Testis (tissue), 3 donors: ENCODE data around the gene NFIB. TPM values are rescaled to one million over a fixed set of nuclear protein-coding genes. Genes with fewer than 3 reads are reported as not detected.

Experiments used
- DNase-seq: peaks from one replicate; pipeline ENCODE4 v3.0.0-alpha.2; 2019
- H3K27ac ChIP-seq, 2 donors: fragments of 200-600 bp; sonication (generic); one replicate each; pipeline ENCODE4 v1.5.1; 2019
- H3K27me3 ChIP-seq: fragments of 200-600 bp; sonication (generic); one replicate; pipeline ENCODE4 v1.5.1; 2019
- H3K36me3 ChIP-seq: fragments of 200-600 bp; sonication (generic); one replicate; pipeline ENCODE4 v1.5.1; 2017; ENCODE audit warnings: low read depth; ENCODE audit errors: missing control alignments
- H3K4me1 ChIP-seq: fragments of 200-600 bp; sonication (generic); one replicate; pipeline ENCODE4 v1.5.1; 2019
- H3K4me3 ChIP-seq, 2 donors: fragments of 200-600 bp; sonication (generic); one replicate each; pipeline ENCODE4 v1.5.1; 2017 to 2019
- H3K9me3 ChIP-seq: fragments of 200-600 bp; sonication (generic); one replicate; pipeline ENCODE4 v1.5.1; 2017
- POLR2A ChIP-seq: fragments of 450-650 bp; IDR thresholded peaks from one replicate; pipeline ENCODE4 v1.6.1; 2017; ENCODE audit warnings: antibody characterized with exemption, mild to moderate bottlenecking, moderate library complexity
- WGBS, 2 donors: methylation state at CpG; one replicate each; pipeline ENCODE4 v1.1.5; 2018; 5-methylcytosine and 5-hydroxymethylcytosine counted together
- intact Hi-C: fragments of 100-400 bp; cut with DNase I; formaldehyde crosslinking; loops from one replicate; pipeline ENCODE4 v1.15.1; 2023; ENCODE audit warnings: low total_unique reads
- polyA plus RNA-seq: library from polyadenylated mRNA; stranded (reverse); fragments of 350-450 nt; fragmentation: Illumina TruSeq; extraction: RNeasy Lipid Tissue Mini Kit (QIAGEN cat#74804); gene quantifications from one replicate; pipeline ENCODE4 v1.2.3, GENCODE V29; 2014; ENCODE audit warnings: low read depth, low replicate concordance; ENCODE audit not compliant: insufficient read depth
- total RNA-seq, 2 donors: library from RNA; depleted of rRNA; stranded (reverse); fragments of >200 nt; gene quantifications; one replicate each; pipeline ENCODE4 v1.2.3, GENCODE V29; 2016
- TF ChIP-seq, protein P1 (sequence below), 3 experiments: fragments of 450-650 bp in 2 of 3; fragments of 200-600 bp in 1 of 3; sonication (generic) in 1 of 3; IDR thresholded peaks; one replicate each; pipeline ENCODE4 v1.5.1; 2016 to 2019; ENCODE audit warnings: antibody characterized with exemption in 3 of 3, mild to moderate bottlenecking in 2 of 3, moderate library complexity in 1 of 3

The NFIB gene
- total and polyA plus RNA-seq, 3 donors from 2014 or later, result 8.4 to 34.7 (median 23.1) TPM

DNA sequence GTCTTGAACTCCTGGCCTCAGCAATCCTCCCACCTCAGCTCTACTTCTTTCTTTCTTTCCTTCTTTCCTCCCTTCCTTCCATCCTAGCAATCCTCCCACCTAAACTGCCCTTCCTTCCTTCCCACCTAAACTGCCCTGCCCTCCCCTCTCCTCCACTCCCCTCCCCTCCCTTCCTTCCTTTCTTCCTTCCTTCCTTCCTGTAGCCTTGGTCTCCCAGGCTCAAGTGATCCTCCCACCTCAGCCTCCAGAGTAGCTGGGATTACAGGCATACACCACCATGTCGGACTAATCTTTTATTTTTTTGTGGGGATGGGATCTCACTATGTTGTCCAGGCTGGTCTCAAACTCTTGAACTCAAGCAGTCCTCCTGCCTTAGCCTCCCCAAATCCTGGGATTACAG lies 65.8 kb downstream of the NFIB start:
- Histone ChIP-seq H3K27ac (no peak overlapping the region), H3K4me1 (peaks cover 3% of the 10 kb centered on the region), H3K27me3 (no peaks in the 10 kb centered on the region), H3K4me3 (no peak overlapping the region), H3K9me3 (no peaks in the 10 kb centered on the region), H3K36me3 (no peaks in the 10 kb centered on the region)
- intact Hi-C loops, result no loop called here
- WGBS, 2 donors, result 95 to 100% methylated on average over 1 of the region's 1 CpG
- TF ChIP-seq, protein P1, sequence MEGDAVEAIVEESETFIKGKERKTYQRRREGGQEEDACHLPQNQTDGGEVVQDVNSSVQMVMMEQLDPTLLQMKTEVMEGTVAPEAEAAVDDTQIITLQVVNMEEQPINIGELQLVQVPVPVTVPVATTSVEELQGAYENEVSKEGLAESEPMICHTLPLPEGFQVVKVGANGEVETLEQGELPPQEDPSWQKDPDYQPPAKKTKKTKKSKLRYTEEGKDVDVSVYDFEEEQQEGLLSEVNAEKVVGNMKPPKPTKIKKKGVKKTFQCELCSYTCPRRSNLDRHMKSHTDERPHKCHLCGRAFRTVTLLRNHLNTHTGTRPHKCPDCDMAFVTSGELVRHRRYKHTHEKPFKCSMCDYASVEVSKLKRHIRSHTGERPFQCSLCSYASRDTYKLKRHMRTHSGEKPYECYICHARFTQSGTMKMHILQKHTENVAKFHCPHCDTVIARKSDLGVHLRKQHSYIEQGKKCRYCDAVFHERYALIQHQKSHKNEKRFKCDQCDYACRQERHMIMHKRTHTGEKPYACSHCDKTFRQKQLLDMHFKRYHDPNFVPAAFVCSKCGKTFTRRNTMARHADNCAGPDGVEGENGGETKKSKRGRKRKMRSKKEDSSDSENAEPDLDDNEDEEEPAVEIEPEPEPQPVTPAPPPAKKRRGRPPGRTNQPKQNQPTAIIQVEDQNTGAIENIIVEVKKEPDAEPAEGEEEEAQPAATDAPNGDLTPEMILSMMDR (IDR thresholded peaks at IDR 0.05), result no peak
- no peak for TF ChIP-seq POLR2A
- no peak for DNase-seq

DNA sequence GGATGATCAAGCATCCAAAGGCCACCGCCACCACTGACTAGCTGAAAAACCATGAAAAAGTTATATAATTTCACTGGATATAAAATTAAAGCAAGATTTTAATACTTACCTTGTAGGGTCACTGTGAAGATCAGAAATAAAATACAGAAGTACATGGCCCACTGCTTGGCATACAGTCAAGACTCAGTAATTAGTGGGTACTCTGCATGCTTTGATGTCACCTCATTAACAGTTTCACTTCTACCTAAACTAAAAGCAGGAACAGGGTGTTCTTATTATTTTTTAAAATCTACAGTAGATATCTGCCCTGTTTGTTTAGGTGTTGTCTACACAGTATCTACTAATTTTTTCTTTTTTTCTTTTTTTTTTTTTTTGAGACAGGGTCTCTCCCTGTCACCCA lies 66.4 kb downstream of the NFIB start:
- Histone ChIP-seq H3K36me3 (no peaks in the 10 kb centered on the region), H3K27me3 (no peaks in the 10 kb centered on the region), H3K9me3 (no peaks in the 10 kb centered on the region), H3K4me1 (peaks cover 3% of the 10 kb centered on the region), H3K27ac (no peak overlapping the region), H3K4me3 (no peak overlapping the region)
- TF ChIP-seq, protein P1 (IDR thresholded peaks at IDR 0.05), result no peak
- no peak for TF ChIP-seq POLR2A
- DNase-seq, result no peak
- 100% methylated on average over 1 of the region's 1 CpG for WGBS, 2 donors
- intact Hi-C loops, result no loop called here

DNA sequence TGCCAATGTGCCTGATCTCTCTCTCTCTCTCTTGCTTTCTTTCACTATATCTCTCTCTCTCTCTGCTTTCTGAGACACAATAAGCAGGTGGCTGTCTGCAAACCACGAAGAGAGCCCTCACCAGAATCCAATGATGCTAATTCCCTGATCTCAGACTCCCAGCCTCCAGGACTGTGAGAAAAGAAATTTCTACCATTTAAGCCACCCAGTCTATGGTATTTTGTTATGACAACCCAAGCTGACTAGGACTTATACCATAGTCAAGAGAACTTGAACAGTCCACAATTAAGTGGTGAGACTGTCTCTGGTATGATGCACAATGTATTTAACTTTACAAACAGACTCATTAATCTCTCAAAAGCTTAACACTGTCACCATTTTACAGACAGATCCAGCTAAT lies 67.0 kb downstream of the NFIB start:
- no peaks in the 10 kb centered on the region for H3K9me3 ChIP-seq
- H3K4me3 ChIP-seq, result no peak overlapping the region
- TF ChIP-seq, protein P1 (IDR thresholded peaks at IDR 0.05), result no peak
- no peak for TF ChIP-seq POLR2A
- peaks cover 2% of the 10 kb centered on the region for H3K4me1 ChIP-seq
- 66 to 74% methylated on average over 1 of the region's 1 CpG for WGBS, 2 donors
- no peaks in the 10 kb centered on the region for H3K36me3 ChIP-seq
- no peak overlapping the region for H3K27ac ChIP-seq
- no peaks in the 10 kb centered on the region for H3K27me3 ChIP-seq
- no peak for DNase-seq
- intact Hi-C loops, result no loop called here

DNA sequence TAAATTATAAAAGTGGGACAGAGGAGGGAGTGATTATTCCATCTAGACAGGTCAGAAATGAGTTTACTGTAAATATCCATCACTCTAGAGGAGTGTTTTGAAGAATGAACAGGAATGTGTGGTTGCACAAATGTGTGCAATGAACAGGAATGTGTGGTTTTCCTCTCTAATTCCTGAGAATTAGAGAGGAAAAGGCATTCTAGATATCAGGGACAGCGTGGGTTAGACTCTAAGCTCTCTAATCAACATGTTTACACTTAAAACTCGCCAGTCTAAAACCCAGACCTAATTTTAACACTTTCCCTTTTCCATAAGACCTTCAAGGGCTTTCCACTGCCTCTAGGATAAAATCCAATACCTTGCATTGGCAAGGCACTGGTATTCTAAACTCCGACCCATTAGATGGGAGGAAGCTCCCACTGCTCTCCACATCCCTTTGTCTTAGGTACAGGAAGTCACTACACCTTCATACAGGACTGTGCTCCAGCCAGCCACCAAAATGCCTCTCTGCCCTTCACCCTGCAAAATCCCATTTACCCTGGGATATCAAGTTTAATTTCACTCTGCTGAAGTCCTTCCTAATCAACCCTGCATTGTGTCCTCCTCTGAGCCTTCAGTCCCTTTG lies 67.9 kb downstream of the NFIB start:
- Histone ChIP-seq H3K4me1 (no peaks in the 10 kb centered on the region), H3K27me3 (no peaks in the 10 kb centered on the region), H3K27ac (no peak overlapping the region), H3K36me3 (no peaks in the 10 kb centered on the region), H3K9me3 (no peaks in the 10 kb centered on the region), H3K4me3 (no peak overlapping the region)
- intact Hi-C loops, result no loop called here
- WGBS, 2 donors, result 85 to 87% methylated on average over 3 of the region's 3 CpGs
- DNase-seq, result no peak
- TF ChIP-seq, protein P1 (IDR thresholded peaks at IDR 0.05), result no peak
- no peak for TF ChIP-seq POLR2A

DNA sequence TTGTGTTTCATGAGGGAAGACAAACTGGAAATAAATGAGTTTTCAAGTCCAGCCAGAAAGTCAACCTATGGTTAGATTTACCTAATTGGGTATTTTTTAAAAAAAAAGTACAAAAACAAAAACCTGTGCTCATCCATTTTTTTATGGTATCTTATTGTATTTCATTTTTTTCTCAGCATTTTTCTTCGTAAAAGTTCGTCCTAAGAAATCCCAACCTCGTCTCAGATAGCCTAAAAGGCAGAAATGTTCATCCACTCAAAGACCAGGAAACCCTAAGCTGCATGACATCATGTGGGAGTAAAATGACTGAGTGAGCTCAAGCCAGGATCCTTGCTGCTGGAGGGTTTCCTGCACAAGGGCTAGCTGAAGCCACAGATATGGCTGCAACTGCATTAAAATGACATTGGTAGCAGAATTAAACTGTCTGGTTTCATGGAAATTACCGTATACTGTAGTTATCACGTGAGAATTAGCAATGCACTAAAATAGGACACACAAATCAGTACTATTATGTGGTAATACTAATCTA lies 70.4 kb downstream of the NFIB start:
- TF ChIP-seq, protein P1 (IDR thresholded peaks at IDR 0.05), result no peak
- TF ChIP-seq POLR2A, result no peak
- H3K27me3 ChIP-seq, result no peaks in the 10 kb centered on the region
- H3K36me3 ChIP-seq, result no peaks in the 10 kb centered on the region
- no peak overlapping the region for H3K4me3 ChIP-seq
- intact Hi-C loops, result no loop called here
- H3K4me1 ChIP-seq, result no peaks in the 10 kb centered on the region
- DNase-seq, result no peak
- 85 to 94% methylated on average over 5 of the region's 5 CpGs for WGBS, 2 donors
- no peaks in the 10 kb centered on the region for H3K9me3 ChIP-seq
- no peak overlapping the region for H3K27ac ChIP-seq
